Astrocyte (in vitro differentiated cells and primary cell): ENCODE data around the gene NCF4. TPM values are rescaled to one million over a fixed set of nuclear protein-coding genes. Genes with fewer than 3 reads are reported as not detected.

Experiments used
- DNase-seq: peaks from one replicate; pipeline ENCODE4 v3.0.0-alpha.2; 2010; ENCODE audit warnings: low read depth
- FAIRE-seq: peaks from 2 replicates; lab custom pipeline; 2011; peaks lifted over from hg19 to GRCh38; lab: Jason Lieb, UNC
- H2AFZ ChIP-seq: 2 replicates; pipeline ENCODE4 v1.6.0; 2012; ENCODE audit warnings: low read depth, low read length, inconsistent platforms
- H3K27ac ChIP-seq: 2 replicates; pipeline ENCODE4 v1.5.1; 2011; ENCODE audit warnings: low read depth, low read length, inconsistent platforms
- H3K27me3 ChIP-seq: 2 replicates; pipeline ENCODE4 v1.6.0; 2011; ENCODE audit warnings: low read length, inconsistent platforms; ENCODE audit not compliant: insufficient read depth
- H3K36me3 ChIP-seq: 2 replicates; pipeline ENCODE4 v1.5.1; 2011; ENCODE audit warnings: low read length, inconsistent platforms; ENCODE audit not compliant: insufficient read depth
- H3K4me1 ChIP-seq: 2 replicates; pipeline ENCODE4 v1.5.1; 2011; ENCODE audit warnings: low read length, inconsistent platforms; ENCODE audit not compliant: insufficient read depth
- H3K4me2 ChIP-seq: 2 replicates; pipeline ENCODE4 v1.6.0; 2012; ENCODE audit warnings: low read length, inconsistent platforms
- H3K4me3 ChIP-seq: 2 replicates; pipeline ENCODE4 v1.5.1; 2011; ENCODE audit warnings: low read depth, mild to moderate bottlenecking, low read length, inconsistent platforms; ENCODE audit not compliant: insufficient read depth
- H3K79me2 ChIP-seq: 2 replicates; pipeline ENCODE4 v1.6.0; 2012; ENCODE audit warnings: mild to moderate bottlenecking, low read length, inconsistent platforms; ENCODE audit not compliant: insufficient read depth
- H3K9ac ChIP-seq: 2 replicates; pipeline ENCODE4 v1.6.0; 2012; ENCODE audit warnings: mild to moderate bottlenecking, low read length, inconsistent platforms
- H3K9me3 ChIP-seq: 2 replicates; pipeline ENCODE4 v1.5.1; 2012; ENCODE audit warnings: low read depth, mild to moderate bottlenecking, low read length, inconsistent platforms; ENCODE audit not compliant: insufficient read depth
- H4K20me1 ChIP-seq: 2 replicates; pipeline ENCODE4 v1.6.0; 2012; ENCODE audit warnings: low read length, inconsistent platforms; ENCODE audit not compliant: insufficient read depth
- H3K27ac Mint-ChIP-seq: one replicate; pipeline ENCODE4 v1.8.0; 2021; ENCODE audit warnings: mild to moderate bottlenecking, mixed read lengths; ENCODE audit not compliant: unreplicated experiment
- H3K27me3 Mint-ChIP-seq: one replicate; pipeline ENCODE4 v1.8.0; 2021; ENCODE audit warnings: low read depth, mixed read lengths; ENCODE audit not compliant: unreplicated experiment
- H3K36me3 Mint-ChIP-seq: one replicate; pipeline ENCODE4 v1.8.0; 2021; ENCODE audit warnings: low read depth, mixed read lengths; ENCODE audit not compliant: unreplicated experiment
- H3K4me1 Mint-ChIP-seq: one replicate; pipeline ENCODE4 v1.8.0; 2021; ENCODE audit warnings: low read depth, mixed read lengths; ENCODE audit not compliant: unreplicated experiment
- H3K4me3 Mint-ChIP-seq: one replicate; pipeline ENCODE4 v1.8.0; 2021; ENCODE audit warnings: mild to moderate bottlenecking, moderate library complexity, mixed read lengths; ENCODE audit not compliant: unreplicated experiment
- H3K9me3 Mint-ChIP-seq: one replicate; pipeline ENCODE4 v1.8.0; 2021; ENCODE audit warnings: mild to moderate bottlenecking, mixed read lengths; ENCODE audit not compliant: unreplicated experiment
- CTCF ChIP-seq: IDR thresholded peaks from 2 replicates; pipeline ENCODE4 v1.5.1; 2011; ENCODE audit warnings: low read depth, mild to moderate bottlenecking, inconsistent platforms, low read length, moderate library complexity; ENCODE audit not compliant: insufficient read depth
- EZH2 ChIP-seq: IDR thresholded peaks from 2 replicates; pipeline ENCODE4 v1.6.1; 2012; ENCODE audit warnings: mild to moderate bottlenecking, low read length, inconsistent platforms; ENCODE audit not compliant: insufficient read depth
- total RNA-seq: library from RNA; stranded (reverse); gene quantifications from 2 replicates; pipeline ENCODE4 v1.2.1, GENCODE V29; 2021

Gene NCF4
- total RNA-seq, 1 donor from 2014 or later, result not detected

GRCh38 chr22:36816636-36817524 lies 43.9 kb upstream of the NCF4 start, which contains the start of gene PVALB:
PVALB (minus strand) TSS chr22:36817035; CDS start chr22:36817005, 30 bp downstream.
- Mint-ChIP-seq H3K4me3 (peak within 1 kb of the TSS; percentile 74), H3K4me1 (peaks cover 18% of the 10 kb centered on the region), H3K36me3 (no peaks in the 10 kb centered on the region), H3K9me3 (no peaks in the 10 kb centered on the region), H3K27ac (no peak within 1 kb of the TSS), H3K27me3 (peaks cover 80% of the 10 kb centered on the region)
- H3K4me1 ChIP-seq, result no peaks in the 10 kb centered on the region
- peak within 1 kb of the TSS; percentile 68 for H3K4me2 ChIP-seq
- no peak for FAIRE-seq
- peak within 1 kb of the TSS; percentile 15 for H3K4me3 ChIP-seq
- H4K20me1 ChIP-seq, result no peaks in the 10 kb centered on the region
- H3K9me3 ChIP-seq, result no peaks in the 10 kb centered on the region
- no peaks in the 10 kb centered on the region for H3K36me3 ChIP-seq
- H2AFZ ChIP-seq, result no peak within 1 kb of the TSS
- no peak within 1 kb of the TSS for H3K9ac ChIP-seq
- H3K79me2 ChIP-seq, result no peaks in the 10 kb centered on the region
- TF ChIP-seq EZH2 (peak; percentile 73), CTCF (no peak)
- DNase-seq, result peak; percentile 3
- no peak within 1 kb of the TSS for H3K27ac ChIP-seq
- peaks cover 69% of the 10 kb centered on the region for H3K27me3 ChIP-seq

- TF ChIP-seq EZH2 (no peak), CTCF (no peak)
- Histone ChIP-seq H3K4me2 (no peak overlapping the region), H3K27me3 (peaks cover 67% of the 10 kb centered on the region), H2AFZ (no peak overlapping the region), H3K27ac (no peak overlapping the region), H3K4me1 (no peaks in the 10 kb centered on the region), H4K20me1 (no peaks in the 10 kb centered on the region), H3K9me3 (no peaks in the 10 kb centered on the region), H3K36me3 (no peaks in the 10 kb centered on the region), H3K4me3 (no peak overlapping the region), H3K9ac (no peak overlapping the region), H3K79me2 (no peaks in the 10 kb centered on the region)
- H3K9me3 Mint-ChIP-seq, result no peaks in the 10 kb centered on the region
- peak overlapping the region; percentile 74 for H3K4me3 Mint-ChIP-seq
- FAIRE-seq, result no peak
- DNase-seq, result no peak
- peaks cover 19% of the 10 kb centered on the region for H3K4me1 Mint-ChIP-seq
- no peaks in the 10 kb centered on the region for H3K36me3 Mint-ChIP-seq
- H3K27ac Mint-ChIP-seq, result no peak overlapping the region
- H3K27me3 Mint-ChIP-seq, result peaks cover 74% of the 10 kb centered on the region
Measured at GRCh38 chr22:36817525-36817848, 43.3 kb upstream of the NCF4 start.
